Stimulated activated CD8-positive, alpha-beta memory T cell treated with anti-CD3 and anti-CD28 coated beads, Interleukin-4, amount 100 ng/mL, for 4 hours (primary cell): ENCODE measurements around the gene PALLD.

Experiments used
- DNase-seq, 2 donors: peaks; one replicate each; pipeline ENCODE4 v3.0.0-alpha.2; 2020; ENCODE audit warnings: low read depth in 2 of 2, low spot score in 1 of 2

PALLD gene

GRCh38 chr4:168673476-168673875 lies 176.6 kb downstream of the PALLD start:
- DNase-seq = no peak

GRCh38 chr4:168674077-168674747 lies 177.4 kb downstream of the PALLD start:
- no peak for DNase-seq

- no peak for DNase-seq
These were observed 178.0 kb downstream of the PALLD start for GRCh38 chr4:168674866-168675265.

DNA sequence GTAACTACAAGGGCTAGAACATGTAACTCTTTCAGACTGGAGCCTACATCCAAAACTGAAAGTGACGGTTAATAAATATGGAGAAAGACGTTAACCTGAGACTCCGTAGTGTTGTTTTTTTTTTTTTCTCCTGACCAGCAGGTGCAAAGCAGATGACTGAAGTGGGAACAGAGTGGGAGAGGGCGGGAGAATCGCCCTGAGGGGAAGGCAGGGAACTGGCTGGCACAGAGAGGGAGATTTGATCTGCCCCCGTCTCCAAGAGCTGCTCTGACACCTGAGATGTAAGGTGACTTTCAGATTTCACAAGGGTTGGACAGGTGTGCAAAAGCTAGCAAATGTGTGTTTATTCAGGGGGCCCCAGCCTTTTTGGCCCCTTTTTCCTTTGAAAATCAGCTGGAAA lies 180.2 kb downstream of the PALLD start:
- DNase-seq = no peak

DNA sequence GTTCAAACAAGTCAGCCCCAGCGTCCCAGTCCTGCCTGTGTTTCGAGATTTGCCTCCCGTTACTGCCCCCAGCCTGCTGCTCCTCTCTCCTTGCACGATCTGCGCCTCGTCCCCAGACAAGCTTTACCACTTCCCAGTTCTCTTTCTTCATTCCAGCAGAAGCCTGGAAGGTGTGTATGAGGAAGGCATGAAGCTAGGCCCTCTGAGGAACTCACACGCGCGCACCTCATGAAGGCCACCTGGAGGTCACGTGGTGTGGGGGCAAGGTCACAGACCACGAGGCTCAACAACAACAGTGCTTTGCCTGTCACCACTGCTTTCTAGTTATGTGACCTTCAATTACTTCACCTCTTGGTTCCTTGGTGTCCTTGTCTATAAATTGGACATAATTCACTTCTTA lies 181.0 kb downstream of the PALLD start:
- no peak for DNase-seq

DNA sequence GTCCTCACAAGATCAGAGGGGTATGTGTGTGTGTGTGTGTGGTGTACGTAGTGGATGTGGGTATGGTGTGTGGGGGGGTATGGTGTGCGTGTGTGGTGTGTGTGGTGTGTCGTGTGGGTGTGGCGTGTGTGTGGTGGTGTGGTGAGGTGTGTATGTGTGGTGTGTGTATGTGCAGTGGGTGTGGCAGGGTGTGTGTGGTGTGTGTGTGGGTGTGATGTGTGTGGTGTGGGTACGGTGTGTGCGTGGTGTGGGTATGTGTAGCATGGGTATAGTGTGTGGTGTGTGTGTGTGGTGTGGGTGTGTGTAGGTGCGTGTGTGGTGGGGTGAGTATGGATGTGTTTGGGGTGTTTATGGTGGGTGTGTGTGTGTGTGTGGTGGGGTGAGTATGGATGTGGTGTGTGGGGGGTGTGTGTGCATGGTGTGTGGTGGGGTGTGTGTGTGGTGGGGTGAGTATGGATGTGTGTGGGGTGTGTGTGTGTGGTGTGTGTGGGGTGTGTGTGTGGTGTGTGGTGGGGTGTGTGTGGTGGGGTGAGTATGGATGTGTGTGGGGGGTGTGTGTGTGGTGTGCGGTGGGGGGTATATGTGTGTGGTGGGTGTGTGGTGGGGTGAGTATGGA lies 182.0 kb downstream of the PALLD start:
- no peak for DNase-seq

DNA sequence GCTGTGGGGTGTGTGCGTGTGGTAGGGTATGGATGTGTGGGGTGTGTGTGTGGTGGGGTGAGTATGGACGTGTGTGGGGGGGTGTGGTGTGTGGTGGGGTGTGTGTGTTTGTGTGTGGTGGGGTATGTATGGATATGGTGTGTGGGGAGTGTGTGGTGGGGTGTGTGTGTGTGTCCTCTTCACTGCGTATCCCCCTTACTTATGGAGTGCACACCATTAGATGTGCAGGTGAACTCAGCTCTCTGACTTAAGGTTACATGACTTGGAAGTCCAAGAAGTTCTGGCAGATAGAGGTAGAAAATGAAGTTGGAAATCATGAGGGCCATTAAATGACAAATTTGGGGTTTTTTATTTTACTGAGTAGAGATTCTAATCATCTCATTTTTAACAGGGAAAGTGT lies 182.5 kb downstream of the PALLD start:
- no peak for DNase-seq

DNA sequence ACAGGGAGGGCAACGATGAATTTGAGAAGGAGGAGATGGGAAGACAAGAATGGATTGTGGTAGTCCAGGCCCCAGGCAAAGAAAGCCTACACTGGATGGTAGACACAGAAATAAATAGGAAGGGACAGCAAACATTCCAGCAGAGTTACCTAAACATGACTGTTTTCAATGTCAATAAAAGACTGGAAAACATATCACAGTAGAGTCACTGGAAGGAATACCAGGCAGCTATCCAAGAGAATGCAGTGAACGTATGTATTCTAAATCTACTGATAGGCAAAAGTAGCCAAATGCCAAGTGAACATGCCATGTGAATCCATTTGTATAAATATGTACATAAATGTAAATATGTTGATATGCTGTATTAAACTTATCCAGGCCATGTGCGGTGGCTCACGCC lies 183.0 kb downstream of the PALLD start:
- DNase-seq = no peak

DNA sequence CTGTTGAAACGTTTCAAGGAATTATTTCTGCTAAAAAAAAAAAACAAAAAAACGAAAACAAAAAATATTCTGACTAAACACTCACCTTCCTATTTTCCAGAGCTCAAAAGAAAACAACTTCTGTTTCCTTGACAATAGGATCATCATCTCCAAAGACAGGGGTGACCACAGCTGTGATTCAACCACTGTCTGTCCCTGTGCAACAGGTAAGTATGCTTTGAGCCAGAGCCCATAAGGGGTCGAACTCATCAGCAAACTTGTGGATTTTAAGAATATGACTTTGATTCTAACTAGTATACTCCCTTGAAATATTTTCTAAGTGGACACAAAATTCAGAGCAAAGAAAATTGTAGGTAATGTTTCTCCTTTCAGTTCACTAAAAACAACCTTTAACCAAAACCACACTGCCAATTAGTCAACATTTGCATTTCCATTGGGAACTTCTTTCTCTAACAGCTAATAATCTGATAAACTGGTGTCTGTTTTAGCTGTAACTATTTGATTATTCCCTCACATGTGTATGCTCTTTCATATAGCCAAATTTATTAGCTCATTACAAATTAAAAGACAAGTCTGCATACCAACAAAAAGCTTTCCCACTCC lies 186.1 kb downstream of the PALLD start:
- no peak for DNase-seq

DNA sequence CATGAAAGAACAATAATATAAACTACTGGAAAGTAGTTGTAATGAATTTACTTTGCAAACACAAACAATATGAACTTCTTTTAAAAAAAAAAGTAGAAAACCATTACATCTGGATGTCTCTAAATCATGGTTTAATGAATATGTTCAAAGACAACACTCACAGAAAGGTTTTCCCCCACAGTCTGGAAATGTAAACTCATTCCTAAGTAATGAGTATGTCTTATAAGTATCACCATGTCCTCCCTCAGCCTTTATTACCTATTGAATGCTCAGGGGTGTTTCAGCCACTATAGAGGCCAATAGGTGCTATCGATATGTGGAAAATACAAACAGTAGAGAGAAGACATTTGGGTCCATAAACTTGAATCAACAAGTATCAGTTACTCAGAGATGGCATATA lies 186.7 kb downstream of the PALLD start:
- DNase-seq = no peak

- no peak for DNase-seq
These were observed 188.4 kb downstream of the PALLD start for GRCh38 chr4:168685136-168685809.

DNA sequence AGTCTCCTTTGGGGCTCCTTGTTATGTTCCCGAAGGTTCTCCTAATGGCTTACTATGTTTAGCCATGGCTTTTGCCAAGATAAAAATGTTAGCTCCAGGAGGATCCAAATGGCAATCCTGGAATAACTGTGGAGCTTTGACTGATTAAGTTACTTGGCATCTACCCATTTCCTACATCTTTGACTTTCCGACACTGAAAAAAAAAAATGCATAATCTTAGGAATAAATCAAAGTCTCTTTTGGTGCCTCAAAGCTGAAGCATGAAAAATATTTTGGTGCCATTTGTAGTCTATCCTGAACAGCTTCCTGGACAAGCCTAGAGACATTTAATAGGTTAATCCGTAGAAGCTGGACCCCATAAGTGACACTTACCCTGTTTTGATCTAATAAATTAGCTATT lies 191.7 kb downstream of the PALLD start:
- no peak for DNase-seq

DNA sequence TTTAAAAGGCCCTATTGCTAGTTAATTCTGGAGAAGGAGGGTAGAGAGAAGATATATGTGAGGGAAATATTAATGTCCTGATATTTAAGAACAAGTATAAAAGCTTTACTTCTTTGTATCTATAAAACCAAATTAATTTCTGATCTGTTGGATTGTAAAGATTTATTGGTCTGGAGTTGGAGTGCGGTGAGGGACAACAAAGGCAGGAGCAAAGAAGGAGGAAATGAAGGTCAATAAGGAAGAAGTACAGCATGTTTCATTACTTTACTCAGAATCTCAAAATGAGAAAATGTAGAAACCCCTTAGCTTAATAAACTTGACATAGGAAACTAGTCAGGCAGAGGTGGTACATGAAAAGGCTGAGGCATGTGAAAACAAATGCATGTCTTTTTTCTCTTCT lies 192.9 kb downstream of the PALLD start:
- DNase-seq = no peak

GRCh38 chr4:168690199-168690598 lies 193.3 kb downstream of the PALLD start:
- DNase-seq = no peak

DNA sequence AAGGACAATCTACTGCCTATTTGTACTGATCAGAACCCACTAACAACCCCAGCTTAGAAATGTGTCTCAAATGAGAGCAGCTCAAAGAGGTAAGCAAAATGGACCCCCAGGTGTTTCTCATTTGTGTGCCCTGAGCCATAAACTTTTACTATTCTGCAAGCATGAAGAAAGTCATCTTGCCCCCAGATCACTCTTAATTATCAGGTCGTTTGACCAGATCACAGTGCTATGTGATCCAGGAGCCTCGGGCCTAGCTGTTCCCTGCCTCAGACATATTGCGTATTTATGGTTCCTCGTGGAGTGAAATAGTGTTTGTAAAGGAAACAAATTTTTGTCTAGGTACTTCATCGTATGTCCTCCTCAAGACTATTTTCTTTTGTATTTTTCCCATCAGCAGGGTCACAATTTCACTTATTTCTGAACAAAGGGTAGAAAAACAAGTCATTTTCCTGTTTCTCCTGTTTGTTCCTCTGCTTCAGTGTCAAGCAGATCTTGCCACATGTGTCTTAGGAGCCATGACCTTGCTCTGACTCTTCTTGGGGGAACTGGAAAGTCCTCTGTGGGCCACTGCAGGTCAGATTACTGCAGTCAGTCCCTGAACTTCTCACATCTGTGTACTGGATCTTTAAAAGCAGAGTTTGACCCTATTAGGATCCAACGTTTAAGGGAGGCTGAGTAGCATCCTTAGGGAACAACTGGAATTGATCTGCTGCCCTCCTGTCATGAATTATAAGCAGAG lies 194.9 kb downstream of the PALLD start:
- no peak for DNase-seq

GRCh38 chr4:168693750-168694490 lies 197.1 kb downstream of the PALLD start:
- DNase-seq = no peak

DNA sequence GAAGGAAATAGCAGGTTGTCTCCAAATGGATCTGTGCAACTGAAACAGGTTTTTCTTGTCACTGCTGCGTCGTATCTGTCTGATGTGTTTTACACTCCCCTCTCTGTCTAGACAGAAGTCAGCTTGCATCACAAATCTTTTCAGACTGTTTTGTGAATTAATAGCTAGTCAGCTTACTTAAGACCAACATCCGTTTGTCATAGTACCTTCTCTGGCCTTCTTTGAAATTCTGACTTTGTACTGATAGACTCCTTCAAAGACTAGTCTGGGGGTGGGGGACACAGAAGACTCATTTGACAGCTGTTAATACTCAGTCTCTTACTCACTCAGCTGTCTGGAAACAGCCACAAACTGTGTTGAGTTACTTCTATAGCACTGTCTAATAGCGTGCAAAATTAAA lies 197.8 kb downstream of the PALLD start:
- DNase-seq = no peak

GRCh38 chr4:168695288-168695687 lies 198.4 kb downstream of the PALLD start:
- no peak for DNase-seq

- DNase-seq = no peak
These were observed 199.4 kb downstream of the PALLD start for GRCh38 chr4:168696280-168696679.

GRCh38 chr4:168696826-168697225 lies 200.0 kb downstream of the PALLD start:
- DNase-seq = no peak
